Nucleus accumbens (tissue), 56 donors: ENCODE results near the gene WNT16.
"Not testable (repeated sequence)": the region's sequence is repeated elsewhere in the genome, so short reads cannot be mapped to it uniquely, and the experiment has no call there.

Experiments used
- DNase-seq, 56 donors: peaks; one replicate each; lab custom pipeline; 2025; lab: John Stamatoyannopoulos, UW

Gene WNT16

DNA sequence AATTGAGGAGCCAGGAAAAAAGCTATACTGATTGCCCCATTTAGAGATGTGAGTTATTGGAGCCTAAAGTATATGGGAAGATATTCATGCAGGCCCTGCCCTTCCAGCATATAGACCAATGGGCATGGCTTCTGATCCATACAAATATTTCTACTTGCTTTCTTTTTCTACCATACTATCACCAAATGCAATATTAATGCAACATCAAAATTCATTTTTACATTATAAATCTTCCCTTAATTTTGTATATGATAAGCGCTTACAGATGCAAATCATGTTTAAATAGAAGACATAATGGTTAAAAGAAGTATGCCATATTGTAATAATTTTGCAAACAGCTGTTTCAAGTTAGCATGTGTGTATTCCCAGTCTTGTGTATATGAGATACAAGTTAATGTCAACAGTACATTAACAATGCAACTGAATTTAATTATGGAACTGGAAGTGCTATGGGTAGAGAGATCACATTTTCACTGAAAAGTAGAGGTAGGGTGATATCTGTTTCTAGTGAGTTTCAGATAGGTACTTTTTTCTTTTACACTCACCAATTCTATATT is 24.6 kb upstream of the WNT16 start:
- no peak for DNase-seq

DNA sequence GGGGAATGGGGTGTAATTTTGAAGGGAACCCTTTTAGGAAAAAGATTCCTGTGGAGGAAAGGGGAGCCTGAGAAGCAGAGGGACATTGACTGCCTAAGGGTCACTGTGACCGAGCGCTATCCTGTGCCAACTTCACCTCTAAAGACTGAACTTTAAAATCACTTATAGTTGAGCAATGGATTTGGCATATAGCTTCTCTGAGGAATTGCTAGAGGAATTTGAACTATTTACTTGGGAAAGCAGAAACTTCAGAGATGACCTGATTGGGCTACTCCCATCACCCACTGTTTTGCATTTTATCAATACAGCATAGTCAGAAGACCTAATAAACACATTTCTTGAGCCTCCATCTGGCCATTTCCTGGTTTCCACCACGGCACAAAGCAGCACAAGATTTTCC is 23.7 kb upstream of the WNT16 start:
- DNase-seq = no peak

DNA sequence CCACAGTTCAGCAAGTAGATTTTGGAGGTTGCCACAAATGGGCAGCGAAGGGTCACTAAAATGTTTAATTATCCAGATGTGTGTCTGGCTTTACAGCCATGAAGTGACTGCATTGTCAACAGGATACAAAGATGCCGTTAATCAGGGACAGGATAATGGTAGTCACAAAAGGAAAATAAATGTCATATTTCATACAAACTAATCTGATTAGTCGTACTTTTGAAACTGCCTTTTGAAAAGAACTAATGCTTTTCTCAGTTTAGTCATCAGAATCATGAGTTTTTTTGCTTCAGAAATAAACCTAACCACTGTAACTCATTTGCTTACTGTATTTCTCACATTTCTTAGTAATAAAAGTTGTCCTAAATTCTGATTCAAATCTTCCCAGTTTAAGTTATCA is 22.2 kb upstream of the WNT16 start:
- DNase-seq = no peak

DNA sequence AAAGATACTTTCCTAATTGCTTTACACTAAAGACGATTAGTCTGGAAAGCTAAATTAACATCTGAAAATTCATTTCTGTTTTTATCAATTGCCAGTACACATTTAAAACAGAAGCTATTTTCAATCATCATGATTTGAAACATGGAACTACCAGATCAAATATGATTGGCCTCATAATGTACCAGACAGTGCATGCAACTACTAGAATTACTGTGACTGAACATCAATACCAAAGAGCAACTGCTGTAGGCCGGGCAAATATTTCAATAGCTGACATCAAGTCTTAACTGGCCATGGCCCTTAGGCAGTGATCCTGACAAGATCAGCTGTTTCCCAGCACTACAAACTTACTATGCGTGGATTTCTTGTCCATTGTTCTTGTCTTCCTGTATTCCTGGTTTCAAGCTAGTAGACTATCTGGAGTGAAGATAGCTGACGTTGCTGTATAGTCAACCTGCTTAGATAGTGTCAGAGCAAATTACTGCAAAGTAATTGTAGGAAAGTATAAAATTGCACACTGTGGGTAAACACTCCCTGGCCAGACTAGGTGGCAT is 21.7 kb upstream of the WNT16 start:
- no peak for DNase-seq

DNA sequence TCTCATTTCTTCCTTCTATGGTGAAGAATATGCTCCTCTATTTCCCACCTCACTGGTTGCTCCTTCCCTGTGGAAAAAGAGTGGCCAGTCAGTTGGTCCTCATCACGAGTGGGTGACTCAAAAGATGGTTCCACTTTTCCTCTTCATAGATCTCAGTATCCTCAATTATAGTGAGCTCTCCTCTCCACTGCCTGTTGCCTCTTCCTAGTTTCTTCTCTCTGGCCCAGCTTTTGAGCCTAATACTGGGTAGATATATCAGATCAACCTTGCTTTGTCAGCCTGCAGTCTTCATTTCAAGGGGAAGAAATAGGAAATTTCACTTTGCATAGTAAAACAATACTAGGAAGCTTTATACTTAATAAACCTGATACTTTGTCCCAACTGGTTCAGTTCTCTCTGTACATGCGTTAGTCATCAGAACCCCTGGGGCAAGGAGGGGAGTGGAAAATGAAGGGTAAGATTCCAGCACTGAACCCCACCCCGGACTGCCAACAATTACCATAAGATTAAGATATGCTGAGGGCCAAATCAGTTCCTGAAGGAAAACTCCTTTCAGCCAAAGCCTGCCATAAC is 15.5 kb upstream of the WNT16 start:
- DNase-seq = no peak

DNA sequence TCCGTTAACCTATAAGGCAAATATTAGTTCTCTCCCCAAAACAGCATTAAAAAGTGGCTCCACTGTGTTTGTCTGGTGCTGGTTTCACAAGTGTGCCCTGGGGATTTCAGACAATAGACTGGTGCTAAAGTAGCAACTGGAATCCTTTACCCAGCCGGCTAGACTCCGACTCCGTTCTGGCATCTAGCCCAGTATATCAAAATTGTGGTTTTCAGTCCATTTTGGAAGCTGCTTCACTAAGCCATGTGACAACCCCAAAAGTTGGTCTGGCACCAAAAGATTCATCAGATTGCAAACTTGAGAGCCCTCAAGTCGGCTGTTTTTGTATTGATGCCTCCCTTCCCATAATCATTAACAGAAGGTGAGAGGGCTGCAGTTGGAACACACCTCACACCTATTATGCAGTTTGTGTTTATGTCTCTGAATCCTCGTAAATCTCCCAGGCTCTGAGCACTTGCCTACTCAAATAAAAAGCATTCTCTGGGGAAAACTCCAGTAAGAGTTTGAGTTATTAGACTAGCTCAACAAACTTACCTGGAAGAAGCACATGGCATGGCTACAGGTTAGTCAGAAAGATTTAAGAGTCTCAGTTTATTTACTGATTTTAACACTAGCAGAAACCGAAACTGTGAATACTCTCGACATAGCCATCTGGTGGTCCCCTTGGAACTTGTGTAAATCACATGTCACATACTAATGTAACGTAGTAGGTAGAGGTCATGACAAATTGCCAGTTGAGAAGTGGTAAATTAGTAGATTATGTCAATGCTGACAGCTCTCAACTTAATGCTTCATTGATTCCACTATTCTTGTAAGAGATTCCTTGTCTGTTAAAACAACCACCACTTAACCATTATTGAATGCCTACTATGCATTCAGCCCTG is 14.8 kb upstream of the WNT16 start:
- no peak for DNase-seq

DNA sequence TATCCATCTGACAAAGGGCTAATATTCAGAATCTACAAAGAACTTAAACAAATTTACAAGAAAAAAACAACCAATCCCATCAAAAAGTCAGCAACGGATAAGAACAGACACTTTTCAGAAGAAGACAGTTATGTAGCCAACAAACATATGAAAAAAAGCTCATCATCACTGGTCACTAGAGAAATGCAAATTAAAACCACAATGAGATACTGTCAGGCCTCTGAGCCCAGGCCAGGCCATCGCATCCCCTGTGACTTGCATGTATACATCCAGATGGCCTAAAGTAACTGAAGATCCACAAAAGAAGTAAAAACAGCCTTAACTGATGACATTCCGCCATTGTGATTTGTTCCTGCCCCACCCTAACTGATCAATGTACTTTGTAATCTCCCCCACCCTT is 13.6 kb upstream of the WNT16 start:
- not testable (repeated sequence) for DNase-seq

DNA sequence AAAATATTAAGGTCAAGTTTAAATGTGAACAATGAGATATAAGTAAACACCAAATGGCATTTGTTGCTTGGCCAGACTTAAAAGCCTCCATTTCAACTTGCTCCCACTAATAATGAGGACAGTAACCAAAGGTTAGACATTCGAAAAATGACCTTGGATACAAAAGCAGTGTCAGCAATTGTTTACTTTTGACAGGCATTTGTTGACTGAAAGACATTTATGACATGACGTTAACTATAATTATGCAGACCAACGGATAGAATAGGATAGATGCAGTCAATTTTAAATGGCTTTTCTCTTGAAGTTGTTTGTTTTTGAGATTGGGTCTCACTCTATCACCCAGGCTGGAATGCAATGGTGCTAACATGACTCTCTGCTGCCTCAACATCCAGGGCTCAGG is 6.3 kb upstream of the WNT16 start:
- no peak for DNase-seq

DNA sequence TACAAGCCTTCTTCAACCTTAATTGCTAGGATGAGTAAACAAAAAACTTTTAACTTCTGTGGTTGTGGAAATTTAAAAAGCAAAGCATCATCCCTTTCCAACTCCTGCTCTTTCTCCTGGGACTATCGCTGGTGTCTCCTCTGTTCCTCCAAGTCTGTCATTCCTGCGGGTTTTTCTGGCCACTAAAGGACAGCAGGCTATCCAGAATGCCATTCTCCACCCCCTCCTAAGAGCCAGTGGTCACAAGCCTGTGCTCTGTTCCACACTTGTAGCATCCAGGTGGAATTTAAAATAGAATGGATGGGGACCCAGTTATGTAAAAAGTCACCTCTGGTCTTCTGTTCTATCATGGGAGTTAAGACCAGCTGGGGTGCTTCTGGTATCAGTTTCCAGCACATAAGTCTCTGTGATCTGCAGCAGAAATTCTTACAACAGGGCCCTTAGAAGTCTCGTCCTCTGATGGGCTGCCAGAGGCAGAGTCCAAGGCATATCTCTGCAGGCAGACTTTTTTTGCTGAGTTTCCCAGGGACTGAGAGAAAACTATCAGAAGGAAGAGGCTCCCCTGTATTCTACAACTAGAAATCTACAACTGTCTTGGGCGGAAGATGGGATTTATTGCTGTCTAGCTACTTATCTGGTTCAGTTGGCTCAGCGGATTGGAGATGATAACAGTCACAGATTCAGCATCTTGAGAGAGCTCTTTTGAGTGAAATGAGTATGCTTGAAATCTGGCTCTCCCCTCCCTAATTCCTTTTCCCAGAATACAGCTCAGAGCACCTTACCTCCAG is 5.1 kb upstream of the WNT16 start:
- DNase-seq = no peak

DNA sequence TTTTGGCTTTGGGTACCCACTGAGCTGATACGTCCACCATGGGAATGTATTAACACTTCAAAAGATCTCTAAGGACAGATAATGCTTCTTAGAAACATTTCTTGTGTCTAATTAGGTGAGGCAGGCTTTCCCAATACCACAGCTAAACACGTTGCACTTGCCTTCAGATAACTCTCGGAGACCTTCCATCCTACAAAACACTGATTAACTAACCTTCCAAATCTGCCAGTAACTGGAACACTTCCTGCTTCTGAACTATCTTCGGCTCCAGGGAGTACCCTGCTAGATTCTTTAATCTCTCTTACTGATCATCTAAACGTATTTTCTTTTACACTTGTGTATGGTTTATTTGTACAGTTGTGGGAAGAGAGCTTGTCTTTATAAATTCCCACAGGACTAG is 1.1 kb upstream of the WNT16 start:
- DNase-seq = no peak

DNA sequence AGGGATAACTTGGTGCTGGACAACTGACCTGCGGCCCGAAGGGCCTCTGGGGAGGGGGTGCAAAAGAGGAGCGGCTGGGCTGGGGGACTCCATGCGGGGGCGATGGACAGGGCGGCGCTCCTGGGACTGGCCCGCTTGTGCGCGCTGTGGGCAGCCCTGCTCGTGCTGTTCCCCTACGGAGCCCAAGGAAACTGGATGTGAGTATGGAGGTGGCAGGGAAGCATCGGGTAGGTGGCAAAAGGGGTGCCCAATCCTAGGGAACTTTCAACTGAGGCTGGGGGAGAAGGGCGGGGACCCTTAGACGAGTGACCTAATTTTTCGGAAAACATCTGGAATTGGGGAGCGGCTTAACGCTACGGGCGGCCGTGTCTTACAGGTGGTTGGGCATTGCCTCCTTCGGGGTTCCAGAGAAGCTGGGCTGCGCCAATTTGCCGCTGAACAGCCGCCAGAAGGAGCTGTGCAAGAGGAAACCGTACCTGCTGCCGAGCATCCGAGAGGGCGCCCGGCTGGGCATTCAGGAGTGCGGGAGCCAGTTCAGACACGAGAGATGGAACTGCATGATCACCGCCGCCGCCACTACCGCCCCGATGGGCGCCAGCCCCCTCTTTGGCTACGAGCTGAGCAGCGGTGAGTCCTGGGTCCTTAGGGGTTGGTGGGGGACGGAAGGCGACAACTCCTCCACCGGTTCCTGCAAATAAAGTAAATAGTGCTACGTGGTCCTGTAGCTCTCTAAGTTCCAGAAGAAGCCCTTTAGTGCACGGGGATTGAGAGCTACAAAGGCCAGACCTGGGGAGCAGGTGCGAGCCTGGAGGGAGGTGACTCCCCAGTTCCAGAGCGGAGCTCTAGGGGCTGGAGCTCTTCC is 622 bp downstream of the WNT16 start:
- DNase-seq = peak in 6 of 56 donors; percentile 4 to 44 (median 6)

DNA sequence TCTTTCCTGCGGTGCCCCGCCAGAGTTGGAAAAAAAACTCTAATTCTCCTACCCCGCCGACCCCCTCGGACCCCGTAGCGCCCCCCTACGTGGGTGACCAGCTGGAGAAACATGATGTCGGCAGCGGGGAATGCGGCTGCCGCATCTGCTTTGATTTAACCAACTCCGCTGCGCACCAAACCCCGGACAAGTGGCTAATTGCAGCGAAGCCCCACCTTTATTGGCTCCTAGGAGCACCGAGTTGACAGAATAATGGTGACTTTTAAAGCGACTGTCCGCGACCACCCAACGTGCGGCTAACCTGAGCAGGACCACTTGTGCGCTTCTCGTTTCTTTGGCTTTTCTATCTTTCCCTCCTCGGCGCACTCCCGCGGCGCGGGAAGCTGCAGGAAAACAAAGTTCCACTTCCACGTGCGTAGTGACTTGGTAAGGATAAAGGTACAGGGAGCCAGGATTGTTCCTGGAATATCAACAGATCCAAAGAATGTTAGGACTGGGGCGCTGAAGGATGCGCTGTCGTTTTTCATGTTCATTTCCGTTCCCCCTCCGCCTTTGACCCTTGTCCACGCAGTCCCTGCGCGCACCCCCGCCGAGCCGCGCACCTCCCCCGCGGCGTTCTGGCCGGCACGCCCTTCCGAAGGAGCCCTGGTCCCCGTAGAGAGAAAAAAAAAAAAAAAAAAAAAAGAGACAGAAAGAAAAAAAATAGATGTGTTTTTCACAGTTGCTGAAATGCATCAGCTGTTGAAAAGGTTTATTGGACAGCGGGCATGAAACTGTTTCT is 1.4 kb downstream of the WNT16 start:
- DNase-seq = no peak

DNA sequence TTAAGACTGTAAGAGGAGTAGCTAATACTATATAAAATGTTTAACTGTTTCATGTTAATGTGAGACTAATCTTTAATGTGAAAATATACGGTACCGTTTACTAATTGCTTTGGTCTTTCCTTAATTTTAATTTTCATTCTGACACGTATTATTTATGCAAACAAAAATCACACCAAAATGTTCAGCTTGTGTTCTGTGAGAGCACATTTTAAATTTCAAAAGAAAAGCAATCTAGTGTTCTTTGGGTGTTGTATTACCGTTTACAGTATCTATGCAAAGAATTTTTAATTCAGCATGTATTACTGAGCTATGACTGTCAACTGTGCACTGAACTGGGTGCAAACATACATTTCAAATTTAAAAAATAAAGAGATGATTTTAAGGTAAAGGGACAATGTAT is 2.2 kb downstream of the WNT16 start:
- no peak for DNase-seq

DNA sequence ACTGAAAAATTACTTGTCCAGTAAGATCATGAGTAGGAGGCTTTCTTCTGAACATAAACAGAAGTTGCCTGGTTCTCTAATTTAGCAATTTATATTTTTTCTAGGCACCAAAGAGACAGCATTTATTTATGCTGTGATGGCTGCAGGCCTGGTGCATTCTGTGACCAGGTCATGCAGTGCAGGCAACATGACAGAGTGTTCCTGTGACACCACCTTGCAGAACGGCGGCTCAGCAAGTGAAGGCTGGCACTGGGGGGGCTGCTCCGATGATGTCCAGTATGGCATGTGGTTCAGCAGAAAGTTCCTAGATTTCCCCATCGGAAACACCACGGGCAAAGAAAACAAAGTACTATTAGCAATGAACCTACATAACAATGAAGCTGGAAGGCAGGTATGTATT is 2.8 kb downstream of the WNT16 start:
- no peak for DNase-seq

DNA sequence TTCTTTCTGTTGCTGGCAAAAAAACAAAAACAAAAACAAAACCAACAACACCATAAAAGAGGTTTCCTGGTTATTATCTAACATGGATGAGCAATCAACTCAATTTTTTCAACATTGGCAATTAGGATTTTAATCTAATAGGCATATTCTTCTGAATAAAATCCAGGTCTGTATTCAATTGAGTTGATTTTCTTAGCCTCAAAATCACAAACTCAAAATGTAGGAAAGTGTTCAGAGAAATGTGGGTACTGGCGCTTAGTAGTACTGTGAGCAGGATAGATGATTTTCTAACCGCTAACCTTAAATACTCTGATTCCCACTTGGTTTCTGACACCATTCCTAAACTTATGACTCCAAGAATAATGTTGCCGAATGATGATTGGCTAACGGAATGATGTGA is 5.6 kb downstream of the WNT16 start:
- DNase-seq = no peak

DNA sequence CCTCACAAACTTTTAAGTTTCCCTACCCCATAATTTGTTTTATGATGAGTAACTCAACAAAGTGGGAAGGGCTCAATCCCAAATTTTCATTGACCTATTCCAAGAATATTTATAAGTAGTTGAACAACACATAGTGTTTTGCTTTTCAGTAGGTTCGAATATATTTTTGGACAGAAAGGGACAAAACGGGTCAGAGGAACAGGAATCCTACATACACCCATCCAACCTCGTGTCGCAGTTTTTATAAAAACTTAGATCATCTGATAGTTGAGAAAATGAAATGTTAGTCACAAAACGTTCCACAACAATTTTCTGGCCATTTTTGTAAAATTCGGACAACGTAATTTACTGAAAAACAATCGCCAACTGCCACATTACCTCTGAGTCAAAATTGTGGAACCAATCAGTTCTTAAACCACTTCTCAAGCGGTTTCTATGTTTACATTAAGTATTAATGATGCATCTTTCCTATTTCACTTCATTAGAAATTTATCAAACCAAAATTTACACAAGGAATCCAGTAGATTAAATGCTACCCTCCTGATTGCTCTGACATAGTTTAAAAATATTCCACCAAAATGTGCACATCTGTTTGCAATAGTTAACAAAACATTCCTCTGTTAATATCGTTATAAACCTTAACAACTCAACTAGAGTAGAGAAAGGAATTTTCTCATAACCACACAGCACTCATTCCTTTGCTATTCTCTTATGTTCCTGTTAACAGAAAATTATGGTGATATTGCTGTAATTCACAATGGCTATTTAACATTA is 6.3 kb downstream of the WNT16 start:
- no peak for DNase-seq

DNA sequence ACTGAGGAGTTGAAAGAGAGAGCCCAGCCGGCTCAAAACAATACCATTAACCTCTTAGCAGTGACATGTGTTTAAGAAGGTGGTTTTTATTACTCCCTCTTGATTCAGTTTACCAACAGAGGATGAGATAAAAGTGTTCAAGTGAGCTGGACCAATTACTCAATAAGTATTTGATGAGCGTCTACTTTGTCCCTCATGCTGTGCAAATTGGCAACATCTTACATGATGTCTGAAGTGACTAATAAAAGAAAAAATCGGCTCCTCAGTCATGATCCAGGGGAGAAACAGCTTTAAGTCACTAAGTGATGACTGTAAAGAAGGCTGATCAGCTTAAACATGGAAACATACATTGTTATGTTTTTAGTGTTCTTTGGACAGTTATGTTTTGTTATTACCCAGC is 7.8 kb downstream of the WNT16 start:
- DNase-seq = no peak

DNA sequence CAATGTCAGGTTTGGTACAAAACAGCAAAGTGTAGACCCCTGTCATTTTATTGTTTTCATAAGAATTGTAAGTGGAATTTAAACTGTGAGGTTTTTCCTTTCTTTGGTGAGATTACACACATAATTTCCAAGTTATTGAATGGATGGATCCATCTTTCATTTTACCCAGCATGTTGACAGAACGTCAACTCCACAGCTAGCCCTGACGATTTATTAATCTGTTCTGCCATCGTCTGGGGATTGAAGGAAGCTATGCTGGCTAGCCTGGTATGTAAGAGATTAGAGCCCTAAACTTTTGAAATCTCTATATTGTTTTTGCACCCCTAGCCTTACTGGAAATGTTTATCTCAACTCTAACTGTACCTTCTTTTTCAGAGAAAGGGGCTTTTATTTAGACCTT is 8.6 kb downstream of the WNT16 start:
- DNase-seq = no peak
